Endothelial cell of umbilical vein (primary cell): ENCODE results near the gene MACROD2. TPM values are rescaled to one million over a fixed set of nuclear protein-coding genes. Genes with fewer than 3 reads are reported as not detected.

Source experiments
- BruUV-seq: library from RNA; stranded (reverse); fragments of 400-500 nt; replicated peaks from 2 replicates; lab custom pipeline; 2021; lab: Mats Ljungman, UMichigan
- CTCF ChIA-PET: fragments of 300-600, 350-600 bp; sonication (Branson Sonifier 250); formaldehyde crosslinking; loops from one replicate; lab custom pipeline; 2021; ENCODE audit warnings: antibody characterized with exemption, inconsistent platforms; lab: Charles Lee
- POLR2A ChIA-PET: fragments of 300-600, 350-600 bp; sonication (Branson Sonifier 250); formaldehyde crosslinking; loops from one replicate; lab custom pipeline; 2021; ENCODE audit warnings: antibody characterized with exemption, inconsistent platforms; lab: Charles Lee
- DNase-seq: peaks from one replicate; pipeline ENCODE4 v3.0.0-alpha.2; 2011; ENCODE audit warnings: low read depth, low spot score
- FAIRE-seq: peaks from 2 replicates; lab custom pipeline; 2011; peaks lifted over from hg19 to GRCh38; lab: Jason Lieb, UNC
- H2AFZ ChIP-seq: 2 replicates; pipeline ENCODE4 v1.6.0; 2012; ENCODE audit warnings: low read depth, low read length, control low read depth, inconsistent platforms
- H3K27ac ChIP-seq: 2 replicates; pipeline ENCODE4 v1.5.1; 2011; ENCODE audit warnings: low read depth, mild to moderate bottlenecking, control low read depth, low read length, moderate library complexity; ENCODE audit not compliant: insufficient read depth
- H3K27me3 ChIP-seq, 2 experiments: 2 replicates each; pipeline versions ENCODE4 v1.6.0 to v1.6.1; 2011; ENCODE audit warnings: low read length in 2 of 2, mixed read lengths in 1 of 2; ENCODE audit not compliant: control insufficient read depth in 2 of 2, insufficient read depth in 2 of 2
- H3K36me3 ChIP-seq, 2 experiments: 2 replicates in 1 of 2; 3 replicates in 1 of 2; pipeline ENCODE4 v1.5.1; 2011; ENCODE audit warnings: low read length in 2 of 2, mild to moderate bottlenecking in 1 of 2, moderate library complexity in 1 of 2; ENCODE audit not compliant: control insufficient read depth in 2 of 2, insufficient read depth in 2 of 2; ENCODE audit errors: extremely low read depth in 1 of 2
- H3K4me1 ChIP-seq: 3 replicates; pipeline ENCODE4 v1.5.1; 2011; ENCODE audit warnings: mild to moderate bottlenecking, low read length; ENCODE audit not compliant: control insufficient read depth, insufficient read depth; ENCODE audit errors: extremely low read depth
- H3K4me2 ChIP-seq: 2 replicates; pipeline ENCODE4 v1.6.1; 2011; ENCODE audit warnings: low read length, control low read depth, mixed read lengths; ENCODE audit not compliant: insufficient read depth
- H3K4me3 ChIP-seq, 3 experiments: fragments of 200-600 bp in 1 of 3; sonication (generic), shearing (Covaris generic) in 1 of 3; replicated peaks in 1 of 3; 2 replicates each; pipeline ENCODE4 v1.5.1; 2011 to 2016; ENCODE audit warnings: control low read depth in 3 of 3, low read length in 3 of 3, mild to moderate bottlenecking in 2 of 3, inconsistent platforms in 1 of 3, low read depth in 1 of 3, moderate library complexity in 1 of 3; ENCODE audit not compliant: insufficient read depth in 1 of 3
- H3K79me2 ChIP-seq: 2 replicates; pipeline ENCODE4 v1.6.0; 2012; ENCODE audit warnings: low read length, inconsistent platforms; ENCODE audit not compliant: control insufficient read depth, insufficient read depth
- H3K9ac ChIP-seq: replicated peaks from 2 replicates; pipeline ENCODE3; 2011; ENCODE audit warnings: low read length, control low read depth; ENCODE audit not compliant: insufficient read depth; ENCODE audit errors: extremely low read depth
- H3K9me1 ChIP-seq: replicated peaks from 3 replicates; pipeline ENCODE4 v1.6.0; 2011; ENCODE audit warnings: mild to moderate bottlenecking, low read length; ENCODE audit not compliant: control insufficient read depth, insufficient read depth; ENCODE audit errors: extremely low read depth
- H3K9me3 ChIP-seq: replicated peaks from 2 replicates; pipeline ENCODE4 v1.5.1; 2012; ENCODE audit warnings: low read length, inconsistent platforms; ENCODE audit not compliant: control insufficient read depth, insufficient read depth
- H4K20me1 ChIP-seq: replicated peaks from 2 replicates; pipeline ENCODE3; 2011; ENCODE audit warnings: mild to moderate bottlenecking, low read length; ENCODE audit not compliant: control insufficient read depth, insufficient read depth; ENCODE audit errors: extremely low read depth
- EZH2 ChIP-seq: IDR thresholded peaks from 2 replicates; pipeline ENCODE4 v1.6.1; 2012; ENCODE audit warnings: borderline replicate concordance, low read depth, mild to moderate bottlenecking, moderate library complexity, low read length, inconsistent platforms; ENCODE audit not compliant: severe bottlenecking
- FOS ChIP-seq: IDR thresholded peaks from 2 replicates; pipeline ENCODE4 v1.6.1; 2011; ENCODE audit warnings: mild to moderate bottlenecking, low read length, moderate library complexity, borderline replicate concordance; ENCODE audit not compliant: insufficient read depth
- GATA2 ChIP-seq: IDR thresholded peaks from 2 replicates; pipeline ENCODE4 v1.7.0; 2011; ENCODE audit warnings: low read depth, mild to moderate bottlenecking, moderate library complexity, mixed read lengths, low read length; ENCODE audit not compliant: insufficient read length, insufficient read depth
- JUN ChIP-seq: IDR thresholded peaks from 2 replicates; pipeline ENCODE4 v1.6.1; 2011; ENCODE audit warnings: borderline replicate concordance, low read depth; ENCODE audit not compliant: insufficient read length, insufficient read depth
- MYC ChIP-seq: IDR thresholded peaks from one replicate; pipeline ENCODE4 v1.6.1; 2011; ENCODE audit warnings: mild to moderate bottlenecking, low read depth, low read length
- POLR2A ChIP-seq: IDR thresholded peaks from 2 replicates; pipeline ENCODE4 v1.6.1; 2012; ENCODE audit warnings: low read depth, mild to moderate bottlenecking, control low read depth, low read length
- POLR2AphosphoS5 ChIP-seq: IDR thresholded peaks from 2 replicates; pipeline ENCODE4 v1.6.1; 2012; ENCODE audit warnings: low read depth, mild to moderate bottlenecking, control low read depth, low read length, moderate library complexity; ENCODE audit not compliant: insufficient read depth
- dilution Hi-C: fragments of 300-500 bp; cut with MboI; formaldehyde crosslinking; loops from one replicate; pipeline ENCODE4 v1.15.0; 2019; ENCODE audit warnings: low sequenced_read_pairs; ENCODE audit not compliant: extremely low pct_ligation_motif_present
- intact Hi-C: fragments of 100-400 bp; cut with micrococcal nuclease; formaldehyde crosslinking; loops from one replicate; pipeline ENCODE4 v1.10.0; 2022
- polyA plus RNA-seq, 4 experiments: library from polyadenylated mRNA; depleted of rRNA in 3 of 4; stranded (reverse) in 3 of 4; unstranded in 1 of 4; fragments of >200 nt; gene quantifications; 2 replicates each; pipeline versions ENCODE4 v1.2.1 to v1.2.3, GENCODE V29; 2011 to 2012; ENCODE audit warnings: missing spikeins in 1 of 4
- total RNA-seq: library from RNA; stranded (reverse); gene quantifications from 2 replicates; pipeline ENCODE4 v1.2.3, GENCODE V29; 2021
- TF ChIP-seq, protein P1 (sequence below): IDR thresholded peaks from 2 replicates; pipeline ENCODE4 v1.6.1; 2011; ENCODE audit not compliant: insufficient read depth, insufficient read length
- TF ChIP-seq, protein P2 (sequence below), 2 donors: IDR thresholded peaks; 1 replicate in 1 of 2; 2 replicates in 1 of 2; pipeline ENCODE4 v1.5.1; 2011; ENCODE audit warnings: low read length in 2 of 2, mild to moderate bottlenecking in 2 of 2, moderate library complexity in 2 of 2, control low read depth in 1 of 2, inconsistent platforms in 1 of 2, low read depth in 1 of 2; ENCODE audit not compliant: insufficient read depth in 1 of 2; ENCODE audit errors: extremely low read depth in 1 of 2

The MACROD2 gene
- total and polyA plus RNA-seq, 2 donors (not counting 3 experiments of a cell fraction or from before 2014, with no cell fraction given), result 0.11 to 0.73 TPM

DNA sequence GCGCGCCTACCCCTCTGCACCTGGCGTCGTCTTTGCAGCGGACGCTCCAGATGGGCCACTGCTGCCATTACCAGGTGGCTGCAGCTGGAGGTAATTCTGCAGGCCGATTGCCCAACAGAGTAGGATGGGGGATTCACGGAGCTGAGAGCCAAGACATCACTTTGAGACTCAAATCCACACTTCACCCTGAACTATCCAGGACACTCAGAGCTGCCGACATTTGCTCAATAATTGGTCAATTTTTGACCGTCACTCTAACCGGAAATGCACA is 1037.0 kb downstream of the MACROD2 start:
- Histone ChIP-seq H3K9me1 (no peaks in the 10 kb centered on the region), H3K4me2 (no peak overlapping the region), H2AFZ (no peak overlapping the region), H3K9me3 (no peaks in the 10 kb centered on the region), H3K4me1 (no peaks in the 10 kb centered on the region), H3K36me3 (no peaks in the 10 kb centered on the region), H3K27ac (no peak overlapping the region), H3K4me3 (no peak overlapping the region), H3K79me2 (no peaks in the 10 kb centered on the region), H3K9ac (no peak overlapping the region), H3K27me3 (no peaks in the 10 kb centered on the region), H4K20me1 (no peaks in the 10 kb centered on the region)
- intact Hi-C loops, result no loop called here
- ChIA-PET POLR2A (no interaction called here), CTCF (no interaction called here)
- DNase-seq (no peak), FAIRE-seq (no peak)
- TF ChIP-seq, protein P1, sequence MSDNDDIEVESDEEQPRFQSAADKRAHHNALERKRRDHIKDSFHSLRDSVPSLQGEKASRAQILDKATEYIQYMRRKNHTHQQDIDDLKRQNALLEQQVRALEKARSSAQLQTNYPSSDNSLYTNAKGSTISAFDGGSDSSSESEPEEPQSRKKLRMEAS, result no peak
- TF ChIP-seq POLR2A, result no peak
- TF ChIP-seq GATA2, result no peak
- TF ChIP-seq MYC, result no peak
- TF ChIP-seq FOS, result no peak
- TF ChIP-seq, protein P2, sequence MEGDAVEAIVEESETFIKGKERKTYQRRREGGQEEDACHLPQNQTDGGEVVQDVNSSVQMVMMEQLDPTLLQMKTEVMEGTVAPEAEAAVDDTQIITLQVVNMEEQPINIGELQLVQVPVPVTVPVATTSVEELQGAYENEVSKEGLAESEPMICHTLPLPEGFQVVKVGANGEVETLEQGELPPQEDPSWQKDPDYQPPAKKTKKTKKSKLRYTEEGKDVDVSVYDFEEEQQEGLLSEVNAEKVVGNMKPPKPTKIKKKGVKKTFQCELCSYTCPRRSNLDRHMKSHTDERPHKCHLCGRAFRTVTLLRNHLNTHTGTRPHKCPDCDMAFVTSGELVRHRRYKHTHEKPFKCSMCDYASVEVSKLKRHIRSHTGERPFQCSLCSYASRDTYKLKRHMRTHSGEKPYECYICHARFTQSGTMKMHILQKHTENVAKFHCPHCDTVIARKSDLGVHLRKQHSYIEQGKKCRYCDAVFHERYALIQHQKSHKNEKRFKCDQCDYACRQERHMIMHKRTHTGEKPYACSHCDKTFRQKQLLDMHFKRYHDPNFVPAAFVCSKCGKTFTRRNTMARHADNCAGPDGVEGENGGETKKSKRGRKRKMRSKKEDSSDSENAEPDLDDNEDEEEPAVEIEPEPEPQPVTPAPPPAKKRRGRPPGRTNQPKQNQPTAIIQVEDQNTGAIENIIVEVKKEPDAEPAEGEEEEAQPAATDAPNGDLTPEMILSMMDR (IDR thresholded peaks at IDR 0.05; ENCODE audit: extremely low read depth in 1 of 2, insufficient read depth in 1 of 2, low read depth in 1 of 2, low read length in 2 of 2), result no peak
- no peak for TF ChIP-seq POLR2AphosphoS5
- TF ChIP-seq JUN, result no peak
- no peak for TF ChIP-seq EZH2
- dilution Hi-C loops, result no loop called here
- no TSS peak for BruUV-seq
